ENCODE measurements around the gene IL22RA2. TPM values are rescaled to one million over a fixed set of nuclear protein-coding genes. Genes with fewer than 3 reads are reported as not detected.

IL22RA2 gene
- total RNA-seq, 4 donors from 2014 or later, result not detected

DNA sequence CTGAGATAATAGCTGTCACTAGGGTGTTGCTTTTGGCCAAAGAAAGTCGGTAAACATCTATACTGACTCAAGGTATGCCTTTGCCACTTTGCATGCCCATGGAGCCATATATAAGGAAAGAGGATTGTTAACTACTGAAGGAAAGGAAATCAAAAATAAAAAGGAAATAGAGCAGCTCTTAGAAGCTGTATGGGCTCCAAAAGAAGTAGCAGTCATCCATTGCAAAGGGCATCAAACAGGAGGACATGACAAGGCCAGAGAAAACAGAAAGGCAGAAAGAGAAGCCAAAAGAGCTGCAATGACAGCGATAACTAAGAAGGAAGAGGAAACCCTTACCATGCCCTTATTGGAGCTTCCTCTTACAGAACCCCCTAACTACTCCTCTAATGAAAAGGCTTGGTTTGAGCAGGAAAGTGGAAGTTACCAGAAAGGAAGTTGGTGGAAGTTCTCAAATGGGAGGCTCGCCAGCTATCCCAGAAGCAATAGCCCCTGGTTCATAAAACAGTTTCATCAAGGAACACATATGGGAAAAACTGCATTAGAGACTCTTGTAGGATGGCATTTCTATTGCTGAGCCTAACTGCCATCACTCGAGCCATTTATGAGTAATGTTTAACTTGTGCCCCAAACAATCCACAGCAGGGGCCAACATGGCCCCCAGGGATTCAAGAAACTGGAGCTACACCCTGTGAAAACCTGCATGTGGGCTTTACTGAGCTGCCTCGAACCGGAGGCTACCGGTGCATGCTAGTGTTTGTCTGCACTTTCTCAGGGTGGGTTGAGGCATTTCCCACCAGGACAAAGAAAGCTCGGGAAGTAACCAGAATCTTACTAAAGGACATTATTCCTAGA lies 7.0 kb downstream of the IL22RA2 start:
- H3K4me3 ChIP-seq, result no peak overlapping the region
- TF ChIP-seq, protein P1, sequence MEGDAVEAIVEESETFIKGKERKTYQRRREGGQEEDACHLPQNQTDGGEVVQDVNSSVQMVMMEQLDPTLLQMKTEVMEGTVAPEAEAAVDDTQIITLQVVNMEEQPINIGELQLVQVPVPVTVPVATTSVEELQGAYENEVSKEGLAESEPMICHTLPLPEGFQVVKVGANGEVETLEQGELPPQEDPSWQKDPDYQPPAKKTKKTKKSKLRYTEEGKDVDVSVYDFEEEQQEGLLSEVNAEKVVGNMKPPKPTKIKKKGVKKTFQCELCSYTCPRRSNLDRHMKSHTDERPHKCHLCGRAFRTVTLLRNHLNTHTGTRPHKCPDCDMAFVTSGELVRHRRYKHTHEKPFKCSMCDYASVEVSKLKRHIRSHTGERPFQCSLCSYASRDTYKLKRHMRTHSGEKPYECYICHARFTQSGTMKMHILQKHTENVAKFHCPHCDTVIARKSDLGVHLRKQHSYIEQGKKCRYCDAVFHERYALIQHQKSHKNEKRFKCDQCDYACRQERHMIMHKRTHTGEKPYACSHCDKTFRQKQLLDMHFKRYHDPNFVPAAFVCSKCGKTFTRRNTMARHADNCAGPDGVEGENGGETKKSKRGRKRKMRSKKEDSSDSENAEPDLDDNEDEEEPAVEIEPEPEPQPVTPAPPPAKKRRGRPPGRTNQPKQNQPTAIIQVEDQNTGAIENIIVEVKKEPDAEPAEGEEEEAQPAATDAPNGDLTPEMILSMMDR (IDR thresholded peaks at IDR 0.05 in 4 of 5, conservative IDR thresholded peaks at IDR 0.05 in 1 of 5), result no peak
- no peak for TF ChIP-seq POLR2A (IDR thresholded peaks at IDR 0.05)
- no peak overlapping the region for H3K27ac ChIP-seq
- no peaks in the 10 kb centered on the region for H3K4me1 ChIP-seq
- in situ Hi-C loops (cut with MboI; ENCODE audit: low sequenced_read_pairs in 4 of 4), result no loop called here
- no peaks in the 10 kb centered on the region for H3K27me3 ChIP-seq
- no peaks in the 10 kb centered on the region for H3K9me3 ChIP-seq
- intact Hi-C loops (cut with DNase I; ENCODE audit: low total_unique reads), result no loop called here
- no peaks in the 10 kb centered on the region for H3K36me3 ChIP-seq
- ATAC-seq, result no peak
- DNase-seq, result no peak

DNA sequence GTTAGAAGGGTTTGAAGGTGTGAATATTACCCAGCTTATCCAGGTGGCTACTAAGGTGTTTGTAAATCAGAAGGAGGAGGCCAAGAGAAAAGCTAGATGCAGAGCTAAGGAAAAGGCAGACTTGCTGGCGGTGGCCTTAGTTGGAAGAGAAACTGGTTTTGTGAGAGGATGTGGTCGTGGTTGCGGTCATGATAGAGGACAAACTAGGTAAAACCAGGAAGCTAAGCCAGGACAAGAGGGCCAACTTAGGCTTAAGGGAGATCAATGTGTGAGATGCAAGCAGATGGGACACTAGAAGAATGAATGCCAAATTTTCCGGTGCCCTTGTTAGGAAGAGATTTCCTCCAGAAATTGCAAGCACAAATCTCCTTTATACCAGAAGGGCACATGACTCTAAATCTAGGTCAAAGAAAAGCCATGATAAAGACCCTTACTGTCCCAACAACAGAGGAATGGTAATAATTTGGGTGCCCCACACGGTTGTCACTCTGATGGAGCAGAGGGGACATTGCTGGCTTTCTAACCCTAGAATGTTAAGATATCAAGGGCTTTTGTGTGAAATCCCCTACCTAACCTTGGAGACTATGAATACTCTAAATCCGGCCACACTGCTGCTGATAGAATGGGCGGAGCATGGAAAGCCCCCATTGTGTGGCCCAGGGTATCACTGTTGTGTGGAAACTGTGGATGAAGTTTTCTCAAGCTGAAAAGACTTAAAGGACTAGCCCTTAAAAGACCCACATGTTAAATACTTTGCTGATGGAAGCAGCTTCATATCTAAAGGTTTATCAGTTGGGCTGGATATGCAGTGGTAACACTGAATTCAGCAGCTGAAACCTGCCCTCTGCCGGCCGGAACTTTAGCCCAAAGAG lies 7.8 kb downstream of the IL22RA2 start:
- no peak for ATAC-seq
- Histone ChIP-seq H3K36me3 (no peaks in the 10 kb centered on the region), H3K4me1 (no peaks in the 10 kb centered on the region), H3K27me3 (no peaks in the 10 kb centered on the region), H3K4me3 (no peak overlapping the region), H3K27ac (no peak overlapping the region), H3K9me3 (no peaks in the 10 kb centered on the region)
- no peak for DNase-seq
- intact Hi-C loops (cut with DNase I; ENCODE audit: low total_unique reads), result no loop called here
- no peak for TF ChIP-seq POLR2A (IDR thresholded peaks at IDR 0.05)
- TF ChIP-seq, protein P1 (IDR thresholded peaks at IDR 0.05 in 4 of 5, conservative IDR thresholded peaks at IDR 0.05 in 1 of 5), result no peak
- in situ Hi-C loops (cut with MboI; ENCODE audit: low sequenced_read_pairs in 4 of 4), result no loop called here

DNA sequence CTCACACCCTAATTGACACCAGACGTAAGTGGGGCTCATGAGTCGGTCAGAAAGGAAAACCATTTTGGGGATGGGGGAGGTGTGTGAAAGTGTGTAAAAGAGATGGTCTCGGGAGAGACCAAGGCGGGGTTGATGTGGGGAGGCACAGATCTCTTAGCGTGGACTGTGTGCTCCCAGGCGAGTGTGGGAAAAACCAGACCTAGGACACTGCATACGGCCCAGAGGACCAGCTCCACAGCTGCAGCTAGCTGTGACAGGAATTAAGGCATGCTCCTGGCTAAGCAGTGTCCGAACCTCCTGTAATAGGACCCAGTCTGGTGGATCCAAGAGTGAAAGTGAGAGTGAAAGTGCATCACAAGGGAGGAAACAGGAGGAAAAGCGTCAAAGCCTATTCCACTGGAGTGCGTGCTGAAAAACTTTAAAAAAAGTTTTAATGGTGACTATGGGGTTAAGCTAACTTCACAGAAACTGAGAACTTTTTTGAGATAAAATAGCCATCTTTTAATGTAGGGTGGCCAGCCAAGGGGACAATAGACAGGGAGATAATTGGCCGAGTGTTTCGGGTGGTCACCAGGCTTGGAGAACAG lies 9.6 kb downstream of the IL22RA2 start:
- Histone ChIP-seq H3K27me3 (no peaks in the 10 kb centered on the region), H3K4me3 (no peak overlapping the region), H3K4me1 (no peaks in the 10 kb centered on the region), H3K27ac (no peak overlapping the region), H3K9me3 (no peaks in the 10 kb centered on the region), H3K36me3 (no peaks in the 10 kb centered on the region)
- ATAC-seq (no peak), DNase-seq (no peak)
- intact Hi-C loops (cut with DNase I; ENCODE audit: low total_unique reads), result no loop called here
- TF ChIP-seq POLR2A (IDR thresholded peaks at IDR 0.05), result no peak
- TF ChIP-seq, protein P1 (IDR thresholded peaks at IDR 0.05 in 4 of 5, conservative IDR thresholded peaks at IDR 0.05 in 1 of 5), result no peak
- in situ Hi-C loops (cut with MboI; ENCODE audit: low sequenced_read_pairs in 4 of 4), result no loop called here

DNA sequence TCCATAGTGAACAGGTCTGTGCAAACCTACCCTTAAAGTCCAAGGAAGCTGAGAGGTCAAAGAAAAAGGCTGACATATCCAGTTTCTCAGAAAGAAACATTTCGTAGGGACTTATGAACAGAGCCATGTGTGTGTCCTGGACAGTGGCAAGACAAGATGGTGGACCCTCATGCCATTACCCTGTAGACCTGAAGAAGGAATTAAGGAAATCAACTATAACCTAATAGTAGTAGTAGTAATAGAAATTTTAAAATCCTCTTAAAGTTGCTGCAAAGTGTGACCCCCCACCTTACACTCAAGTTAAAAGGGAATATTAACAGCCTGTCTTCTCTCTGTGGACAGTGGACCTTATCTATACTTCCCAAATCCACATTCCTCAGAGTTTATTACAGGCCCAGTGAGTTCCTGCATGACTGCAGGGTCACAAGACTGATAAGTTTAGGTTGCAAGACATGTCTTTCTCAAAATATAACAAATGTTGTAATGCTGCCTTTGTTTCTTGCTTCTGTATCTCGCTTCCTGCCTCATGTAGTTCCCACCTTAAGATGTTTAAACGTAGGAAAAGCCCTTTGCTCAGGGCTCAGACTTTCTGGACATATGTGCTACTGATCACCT lies 10.6 kb downstream of the IL22RA2 start:
- in situ Hi-C loops (cut with MboI; ENCODE audit: low sequenced_read_pairs in 4 of 4), result no loop called here
- Histone ChIP-seq H3K27ac (no peak overlapping the region), H3K4me1 (no peaks in the 10 kb centered on the region), H3K4me3 (no peak overlapping the region), H3K36me3 (no peaks in the 10 kb centered on the region), H3K9me3 (no peaks in the 10 kb centered on the region), H3K27me3 (no peaks in the 10 kb centered on the region)
- DNase-seq, result no peak
- intact Hi-C loops (cut with DNase I; ENCODE audit: low total_unique reads), result no loop called here
- TF ChIP-seq POLR2A (IDR thresholded peaks at IDR 0.05), result no peak
- TF ChIP-seq, protein P1 (IDR thresholded peaks at IDR 0.05 in 4 of 5, conservative IDR thresholded peaks at IDR 0.05 in 1 of 5), result no peak
- no peak for ATAC-seq

All from gastrocnemius medialis (tissue), 4 donors.